Measurements from ENCODE around the gene TK2. TPM values are rescaled to one million over a fixed set of nuclear protein-coding genes. Genes with fewer than 3 reads are reported as not detected.

TK2 gene
- total and polyA plus RNA-seq, 2 experiments from 2014 or later, result 1.8 to 4.2 TPM

DNA sequence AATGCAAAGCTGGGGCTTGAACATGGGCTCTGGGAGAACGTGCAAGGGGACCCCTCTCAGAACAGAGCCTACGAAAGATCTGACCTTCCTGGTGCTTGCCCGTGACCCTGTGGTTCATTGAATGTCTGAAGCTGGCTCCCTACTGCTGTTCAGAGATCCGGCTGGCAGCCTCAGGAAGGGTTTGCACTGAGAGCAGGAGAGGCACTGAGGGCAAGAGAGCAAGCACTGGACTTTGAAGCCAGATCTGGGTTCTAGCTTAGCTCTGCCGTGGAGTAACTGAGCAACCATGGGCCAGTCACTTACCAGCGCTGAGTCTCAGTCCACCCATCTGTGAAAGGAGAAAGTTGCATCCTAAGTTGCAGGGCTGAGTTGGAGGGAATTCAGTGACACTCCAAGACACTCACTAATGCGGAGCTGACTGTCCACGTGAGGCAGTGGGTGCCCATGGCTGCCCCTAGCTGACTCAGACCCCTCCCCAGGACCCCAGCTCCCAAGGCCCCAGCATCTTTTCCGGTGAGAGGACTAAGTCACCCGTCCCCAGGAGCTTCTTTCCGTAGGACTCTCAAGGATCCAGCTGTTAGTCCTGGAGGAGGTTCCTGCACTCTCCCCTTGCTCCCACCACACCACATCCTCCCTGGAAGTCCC is 81.5 kb downstream of the TK2 start:
- Histone ChIP-seq H2AFZ (no peak overlapping the region), H3K27me3 (ENCODE audit: insufficient read depth) (no peaks in the 10 kb centered on the region), H3K4me3 (no peak overlapping the region), H3K79me2 (replicated peaks; ENCODE audit: insufficient read depth) (no peaks in the 10 kb centered on the region), H3K27ac (ENCODE audit: low read depth) (no peak overlapping the region), H3K36me3 (ENCODE audit: insufficient read depth) (no peaks in the 10 kb centered on the region), H3F3A (replicated peaks; ENCODE audit: low read depth) (no peaks in the 10 kb centered on the region), H4K20me1 (replicated peaks; ENCODE audit: insufficient read depth) (no peaks in the 10 kb centered on the region), H3K4me2 (no peak overlapping the region), H3K4me1 (ENCODE audit: insufficient read depth) (no peaks in the 10 kb centered on the region), H3K9me2 (ENCODE audit: insufficient read depth) (0 out of 2 replicates have a peak, but pooled peaks cover 4% of the 10 kb centered on the region)
- Mint-ChIP-seq H3K27me3 (ENCODE audit: insufficient read depth, low read depth, poor library complexity) (peaks cover 6% of the 10 kb centered on the region), H3K4me3 (no peak overlapping the region), H3K27ac (0 out of 2 replicates have a peak overlapping the region, but pooled peaks have one; percentile 11), H3K9me3 (no peaks in the 10 kb centered on the region), H3K36me3 (ENCODE audit: low read depth) (no peaks in the 10 kb centered on the region), H3K4me1 (no peaks in the 10 kb centered on the region; the same call in 2 of the 3 replicates)
- ATAC-seq, result no peak
- TF ChIP-seq, protein P1, sequence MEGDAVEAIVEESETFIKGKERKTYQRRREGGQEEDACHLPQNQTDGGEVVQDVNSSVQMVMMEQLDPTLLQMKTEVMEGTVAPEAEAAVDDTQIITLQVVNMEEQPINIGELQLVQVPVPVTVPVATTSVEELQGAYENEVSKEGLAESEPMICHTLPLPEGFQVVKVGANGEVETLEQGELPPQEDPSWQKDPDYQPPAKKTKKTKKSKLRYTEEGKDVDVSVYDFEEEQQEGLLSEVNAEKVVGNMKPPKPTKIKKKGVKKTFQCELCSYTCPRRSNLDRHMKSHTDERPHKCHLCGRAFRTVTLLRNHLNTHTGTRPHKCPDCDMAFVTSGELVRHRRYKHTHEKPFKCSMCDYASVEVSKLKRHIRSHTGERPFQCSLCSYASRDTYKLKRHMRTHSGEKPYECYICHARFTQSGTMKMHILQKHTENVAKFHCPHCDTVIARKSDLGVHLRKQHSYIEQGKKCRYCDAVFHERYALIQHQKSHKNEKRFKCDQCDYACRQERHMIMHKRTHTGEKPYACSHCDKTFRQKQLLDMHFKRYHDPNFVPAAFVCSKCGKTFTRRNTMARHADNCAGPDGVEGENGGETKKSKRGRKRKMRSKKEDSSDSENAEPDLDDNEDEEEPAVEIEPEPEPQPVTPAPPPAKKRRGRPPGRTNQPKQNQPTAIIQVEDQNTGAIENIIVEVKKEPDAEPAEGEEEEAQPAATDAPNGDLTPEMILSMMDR (conservative IDR thresholded peaks at IDR 0.05; ENCODE audit: low read depth in 2 of 2), result no peak
- TF ChIP-seq, protein P2, sequence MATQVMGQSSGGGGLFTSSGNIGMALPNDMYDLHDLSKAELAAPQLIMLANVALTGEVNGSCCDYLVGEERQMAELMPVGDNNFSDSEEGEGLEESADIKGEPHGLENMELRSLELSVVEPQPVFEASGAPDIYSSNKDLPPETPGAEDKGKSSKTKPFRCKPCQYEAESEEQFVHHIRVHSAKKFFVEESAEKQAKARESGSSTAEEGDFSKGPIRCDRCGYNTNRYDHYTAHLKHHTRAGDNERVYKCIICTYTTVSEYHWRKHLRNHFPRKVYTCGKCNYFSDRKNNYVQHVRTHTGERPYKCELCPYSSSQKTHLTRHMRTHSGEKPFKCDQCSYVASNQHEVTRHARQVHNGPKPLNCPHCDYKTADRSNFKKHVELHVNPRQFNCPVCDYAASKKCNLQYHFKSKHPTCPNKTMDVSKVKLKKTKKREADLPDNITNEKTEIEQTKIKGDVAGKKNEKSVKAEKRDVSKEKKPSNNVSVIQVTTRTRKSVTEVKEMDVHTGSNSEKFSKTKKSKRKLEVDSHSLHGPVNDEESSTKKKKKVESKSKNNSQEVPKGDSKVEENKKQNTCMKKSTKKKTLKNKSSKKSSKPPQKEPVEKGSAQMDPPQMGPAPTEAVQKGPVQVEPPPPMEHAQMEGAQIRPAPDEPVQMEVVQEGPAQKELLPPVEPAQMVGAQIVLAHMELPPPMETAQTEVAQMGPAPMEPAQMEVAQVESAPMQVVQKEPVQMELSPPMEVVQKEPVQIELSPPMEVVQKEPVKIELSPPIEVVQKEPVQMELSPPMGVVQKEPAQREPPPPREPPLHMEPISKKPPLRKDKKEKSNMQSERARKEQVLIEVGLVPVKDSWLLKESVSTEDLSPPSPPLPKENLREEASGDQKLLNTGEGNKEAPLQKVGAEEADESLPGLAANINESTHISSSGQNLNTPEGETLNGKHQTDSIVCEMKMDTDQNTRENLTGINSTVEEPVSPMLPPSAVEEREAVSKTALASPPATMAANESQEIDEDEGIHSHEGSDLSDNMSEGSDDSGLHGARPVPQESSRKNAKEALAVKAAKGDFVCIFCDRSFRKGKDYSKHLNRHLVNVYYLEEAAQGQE (IDR thresholded peaks at IDR 0.05; ENCODE audit: unreplicated experiment), result no peak
- TF ChIP-seq CREB1 (CRISPR knock-in tag; IDR thresholded peaks at IDR 0.05; ENCODE audit: low read depth), result no peak
- TF ChIP-seq NANOG (IDR thresholded peaks at IDR 0.05; ENCODE audit: borderline replicate concordance), result no peak
- TF ChIP-seq, protein P3, sequence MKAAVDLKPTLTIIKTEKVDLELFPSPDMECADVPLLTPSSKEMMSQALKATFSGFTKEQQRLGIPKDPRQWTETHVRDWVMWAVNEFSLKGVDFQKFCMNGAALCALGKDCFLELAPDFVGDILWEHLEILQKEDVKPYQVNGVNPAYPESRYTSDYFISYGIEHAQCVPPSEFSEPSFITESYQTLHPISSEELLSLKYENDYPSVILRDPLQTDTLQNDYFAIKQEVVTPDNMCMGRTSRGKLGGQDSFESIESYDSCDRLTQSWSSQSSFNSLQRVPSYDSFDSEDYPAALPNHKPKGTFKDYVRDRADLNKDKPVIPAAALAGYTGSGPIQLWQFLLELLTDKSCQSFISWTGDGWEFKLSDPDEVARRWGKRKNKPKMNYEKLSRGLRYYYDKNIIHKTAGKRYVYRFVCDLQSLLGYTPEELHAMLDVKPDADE (IDR thresholded peaks at IDR 0.05), result no peak
- no peak for TF ChIP-seq JUNB (IDR thresholded peaks at IDR 0.05; ENCODE audit: unreplicated experiment)
- TF ChIP-seq ZNF331 (CRISPR knock-in tag; IDR thresholded peaks at IDR 0.05; ENCODE audit: low read depth), result no peak
- TF ChIP-seq, protein P4, sequence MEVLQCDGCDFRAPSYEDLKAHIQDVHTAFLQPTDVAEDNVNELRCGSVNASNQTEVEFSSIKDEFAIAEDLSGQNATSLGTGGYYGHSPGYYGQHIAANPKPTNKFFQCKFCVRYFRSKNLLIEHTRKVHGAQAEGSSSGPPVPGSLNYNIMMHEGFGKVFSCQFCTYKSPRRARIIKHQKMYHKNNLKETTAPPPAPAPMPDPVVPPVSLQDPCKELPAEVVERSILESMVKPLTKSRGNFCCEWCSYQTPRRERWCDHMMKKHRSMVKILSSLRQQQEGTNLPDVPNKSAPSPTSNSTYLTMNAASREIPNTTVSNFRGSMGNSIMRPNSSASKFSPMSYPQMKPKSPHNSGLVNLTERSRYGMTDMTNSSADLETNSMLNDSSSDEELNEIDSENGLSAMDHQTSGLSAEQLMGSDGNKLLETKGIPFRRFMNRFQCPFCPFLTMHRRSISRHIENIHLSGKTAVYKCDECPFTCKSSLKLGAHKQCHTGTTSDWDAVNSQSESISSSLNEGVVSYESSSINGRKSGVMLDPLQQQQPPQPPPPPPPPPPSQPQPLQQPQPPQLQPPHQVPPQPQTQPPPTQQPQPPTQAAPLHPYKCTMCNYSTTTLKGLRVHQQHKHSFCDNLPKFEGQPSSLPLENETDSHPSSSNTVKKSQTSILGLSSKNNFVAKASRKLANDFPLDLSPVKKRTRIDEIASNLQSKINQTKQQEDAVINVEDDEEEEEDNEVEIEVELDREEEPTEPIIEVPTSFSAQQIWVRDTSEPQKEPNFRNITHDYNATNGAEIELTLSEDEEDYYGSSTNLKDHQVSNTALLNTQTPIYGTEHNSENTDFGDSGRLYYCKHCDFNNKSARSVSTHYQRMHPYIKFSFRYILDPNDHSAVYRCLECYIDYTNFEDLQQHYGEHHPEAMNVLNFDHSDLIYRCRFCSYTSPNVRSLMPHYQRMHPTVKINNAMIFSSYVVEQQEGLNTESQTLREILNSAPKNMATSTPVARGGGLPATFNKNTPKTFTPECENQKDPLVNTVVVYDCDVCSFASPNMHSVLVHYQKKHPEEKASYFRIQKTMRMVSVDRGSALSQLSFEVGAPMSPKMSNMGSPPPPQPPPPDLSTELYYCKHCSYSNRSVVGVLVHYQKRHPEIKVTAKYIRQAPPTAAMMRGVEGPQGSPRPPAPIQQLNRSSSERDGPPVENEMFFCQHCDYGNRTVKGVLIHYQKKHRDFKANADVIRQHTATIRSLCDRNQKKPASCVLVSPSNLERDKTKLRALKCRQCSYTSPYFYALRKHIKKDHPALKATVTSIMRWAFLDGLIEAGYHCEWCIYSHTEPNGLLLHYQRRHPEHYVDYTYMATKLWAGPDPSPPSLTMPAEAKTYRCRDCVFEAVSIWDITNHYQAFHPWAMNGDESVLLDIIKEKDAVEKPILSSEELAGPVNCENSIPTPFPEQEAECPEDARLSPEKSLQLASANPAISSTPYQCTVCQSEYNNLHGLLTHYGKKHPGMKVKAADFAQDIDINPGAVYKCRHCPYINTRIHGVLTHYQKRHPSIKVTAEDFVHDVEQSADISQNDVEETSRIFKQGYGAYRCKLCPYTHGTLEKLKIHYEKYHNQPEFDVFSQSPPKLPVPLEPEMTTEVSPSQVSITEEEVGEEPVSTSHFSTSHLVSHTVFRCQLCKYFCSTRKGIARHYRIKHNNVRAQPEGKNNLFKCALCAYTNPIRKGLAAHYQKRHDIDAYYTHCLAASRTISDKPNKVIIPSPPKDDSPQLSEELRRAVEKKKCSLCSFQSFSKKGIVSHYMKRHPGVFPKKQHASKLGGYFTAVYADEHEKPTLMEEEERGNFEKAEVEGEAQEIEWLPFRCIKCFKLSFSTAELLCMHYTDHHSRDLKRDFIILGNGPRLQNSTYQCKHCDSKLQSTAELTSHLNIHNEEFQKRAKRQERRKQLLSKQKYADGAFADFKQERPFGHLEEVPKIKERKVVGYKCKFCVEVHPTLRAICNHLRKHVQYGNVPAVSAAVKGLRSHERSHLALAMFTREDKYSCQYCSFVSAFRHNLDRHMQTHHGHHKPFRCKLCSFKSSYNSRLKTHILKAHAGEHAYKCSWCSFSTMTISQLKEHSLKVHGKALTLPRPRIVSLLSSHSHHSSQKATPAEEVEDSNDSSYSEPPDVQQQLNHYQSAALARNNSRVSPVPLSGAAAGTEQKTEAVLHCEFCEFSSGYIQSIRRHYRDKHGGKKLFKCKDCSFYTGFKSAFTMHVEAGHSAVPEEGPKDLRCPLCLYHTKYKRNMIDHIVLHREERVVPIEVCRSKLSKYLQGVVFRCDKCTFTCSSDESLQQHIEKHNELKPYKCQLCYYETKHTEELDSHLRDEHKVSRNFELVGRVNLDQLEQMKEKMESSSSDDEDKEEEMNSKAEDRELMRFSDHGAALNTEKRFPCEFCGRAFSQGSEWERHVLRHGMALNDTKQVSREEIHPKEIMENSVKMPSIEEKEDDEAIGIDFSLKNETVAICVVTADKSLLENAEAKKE (CRISPR knock-in tag; IDR thresholded peaks at IDR 0.05), result no peak
- no peak for TF ChIP-seq STAT1 (IDR thresholded peaks at IDR 0.05; ENCODE audit: unreplicated experiment)
- TF ChIP-seq EZH2phosphoT487 (IDR thresholded peaks at IDR 0.05; ENCODE audit: unreplicated experiment), result no peak
- no peak for TF ChIP-seq ZNF114 (CRISPR knock-in tag; IDR thresholded peaks at IDR 0.05)
- no peak for TF ChIP-seq EZH2 (IDR thresholded peaks at IDR 0.05; ENCODE audit: low read depth, unreplicated experiment)
- TF ChIP-seq POLR2AphosphoS5 (IDR thresholded peaks at IDR 0.05; ENCODE audit: low read depth), result no peak
- DNase-seq (ENCODE audit: low spot score), result no peak

Data from GM23338 (cell line).